Mesenteric fat pad (tissue), 1 donor: Measurements from ENCODE around the gene EVI5. TPM values are rescaled to one million over a fixed set of nuclear protein-coding genes. Genes with fewer than 3 reads are reported as not detected.
"Not testable (repeated sequence)": the region's sequence is repeated elsewhere in the genome, so short reads cannot be mapped to it uniquely, and the experiment has no call there.

Experiments
- DNase-seq: peaks from one replicate; pipeline ENCODE4 v3.0.0-alpha.2; 2020; ENCODE audit warnings: low spot score
- total RNA-seq: library from RNA; stranded (reverse); fragmentation: NEBNext Ultra II Directional; extraction: Animal tissue kit (Norgen Biotek cat#: 25700); gene quantifications from one replicate; pipeline ENCODE4 v1.2.1, GENCODE V29; 2021
- donor health status: DM: yes; HTN: yes; CAD: no.

EVI5 gene
- total RNA-seq, 1 donor from 2014 or later = 44.4 TPM

DNA sequence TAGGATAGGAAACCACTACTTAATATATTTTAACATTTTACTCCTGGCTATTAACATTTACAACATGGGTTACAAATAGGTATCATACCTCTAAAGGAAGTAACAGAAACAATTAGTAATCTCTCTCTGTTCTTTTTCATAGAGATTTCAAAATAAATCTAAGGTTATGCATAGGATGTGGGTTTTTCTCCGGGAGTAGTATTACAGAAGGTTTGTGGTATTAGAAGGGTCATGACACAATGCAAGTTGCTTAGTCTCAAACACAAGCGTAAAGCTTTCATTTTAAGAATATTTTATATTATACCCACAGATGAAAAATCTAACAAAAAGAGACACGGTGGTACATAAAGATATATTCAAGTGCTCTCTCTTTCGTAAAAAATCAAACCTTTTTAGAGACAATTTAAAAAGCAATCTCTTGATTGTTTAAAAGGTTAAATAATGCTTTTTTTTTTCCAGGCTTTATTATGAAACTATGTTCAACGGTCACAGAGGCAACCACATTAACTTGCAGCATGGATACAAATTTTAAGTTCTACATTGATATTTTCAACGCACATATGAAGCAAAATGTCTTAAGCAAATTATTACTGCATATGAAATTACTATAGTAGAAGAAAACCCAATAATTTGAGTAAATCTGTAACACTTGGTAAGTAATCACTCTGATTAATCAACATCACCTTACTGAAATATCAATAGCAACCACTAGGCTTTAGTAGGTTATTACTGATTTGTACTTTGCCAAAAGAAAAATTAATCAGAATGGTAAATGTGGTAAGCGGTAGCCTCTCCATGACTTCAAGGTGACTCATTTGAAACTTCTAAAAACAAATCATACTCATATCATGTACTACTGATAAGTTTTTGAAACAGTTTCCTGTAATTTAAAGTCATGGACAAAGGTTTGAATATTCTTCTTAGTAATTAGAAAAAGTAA lies 200.8 kb downstream of the EVI5 start:
- DNase-seq = no peak

GRCh38 chr1:92577261-92577895 lies 207.5 kb downstream of the EVI5 start:
- DNase-seq = no peak

- DNase-seq = no peak
These were observed 209.8 kb downstream of the EVI5 start for GRCh38 chr1:92575123-92575522.

DNA sequence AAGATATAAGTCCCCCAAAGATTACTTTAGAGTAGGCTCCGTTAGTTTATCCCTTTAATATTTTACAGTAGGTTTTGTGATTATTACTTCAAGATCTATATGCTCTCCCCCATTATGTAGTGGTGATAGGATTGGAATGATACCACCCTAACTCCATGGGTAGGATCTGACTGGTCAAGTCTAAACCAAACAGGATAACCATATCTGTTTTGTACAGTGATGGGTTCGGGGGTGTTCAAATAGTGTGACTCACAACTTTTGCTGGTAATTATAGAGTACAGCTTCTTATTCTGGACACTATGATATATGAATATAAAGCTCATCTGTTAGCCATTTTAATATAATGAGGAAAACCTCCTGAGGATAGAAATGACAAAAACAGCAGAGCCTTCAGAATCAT lies 212.4 kb downstream of the EVI5 start:
- no peak for DNase-seq

- DNase-seq = no peak
These were observed 213.3 kb downstream of the EVI5 start for GRCh38 chr1:92571578-92571977.

- DNase-seq = no peak
These were observed 217.6 kb downstream of the EVI5 start for GRCh38 chr1:92567211-92567868.

DNA sequence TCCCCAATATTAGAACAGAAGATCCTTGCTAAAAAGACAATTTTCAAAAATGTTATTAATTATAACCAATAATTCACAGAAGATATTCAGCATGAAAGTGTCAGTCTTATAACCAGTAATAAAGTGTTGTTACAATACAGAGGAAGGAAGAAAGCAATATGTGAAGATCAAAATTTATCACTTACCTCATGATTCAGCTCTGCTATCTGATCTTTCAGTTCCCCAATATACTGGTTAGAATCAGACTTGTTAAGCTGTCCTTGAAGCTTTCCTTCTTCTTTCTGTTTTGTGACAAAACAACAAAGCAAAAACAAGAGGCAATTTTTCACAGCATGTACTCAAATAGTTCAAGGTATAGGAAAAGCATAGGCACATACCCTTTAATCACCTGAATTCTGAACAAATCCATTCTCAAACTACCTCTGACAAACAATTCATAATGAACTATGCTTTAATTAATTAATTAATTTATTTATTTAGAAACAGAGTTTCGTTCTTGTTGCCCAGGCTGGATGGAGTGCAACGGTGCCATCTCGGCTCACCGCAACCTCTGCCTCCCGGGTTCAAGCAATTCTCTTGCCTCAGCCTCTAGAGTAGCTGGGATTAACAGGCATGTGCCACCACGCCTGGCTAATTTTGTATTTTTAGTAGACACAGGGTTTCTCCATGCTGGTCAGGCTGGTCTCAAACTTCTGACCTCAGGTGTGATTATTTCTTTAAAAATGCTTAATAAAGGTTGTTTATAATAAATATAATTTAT lies 221.3 kb downstream of the EVI5 start:
- no peak for DNase-seq

DNA sequence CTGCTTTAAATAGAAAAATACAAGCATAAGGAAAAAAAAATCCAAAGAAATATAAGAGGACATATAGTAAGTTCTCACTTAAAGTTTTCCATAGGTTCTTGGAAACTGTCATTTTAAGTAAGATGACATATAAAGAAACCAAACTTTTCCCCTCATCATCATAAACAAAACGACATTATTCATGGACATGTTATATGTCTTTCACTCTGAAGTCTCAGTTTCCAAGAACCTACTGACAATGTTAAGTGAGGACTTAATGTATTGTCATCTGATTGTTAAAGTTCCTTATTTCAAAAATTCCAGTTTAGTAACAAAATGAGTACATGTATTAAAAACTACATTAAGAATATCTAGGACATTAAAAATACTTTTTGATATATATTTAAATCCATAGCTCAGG lies 228.6 kb downstream of the EVI5 start:
- no peak for DNase-seq

DNA sequence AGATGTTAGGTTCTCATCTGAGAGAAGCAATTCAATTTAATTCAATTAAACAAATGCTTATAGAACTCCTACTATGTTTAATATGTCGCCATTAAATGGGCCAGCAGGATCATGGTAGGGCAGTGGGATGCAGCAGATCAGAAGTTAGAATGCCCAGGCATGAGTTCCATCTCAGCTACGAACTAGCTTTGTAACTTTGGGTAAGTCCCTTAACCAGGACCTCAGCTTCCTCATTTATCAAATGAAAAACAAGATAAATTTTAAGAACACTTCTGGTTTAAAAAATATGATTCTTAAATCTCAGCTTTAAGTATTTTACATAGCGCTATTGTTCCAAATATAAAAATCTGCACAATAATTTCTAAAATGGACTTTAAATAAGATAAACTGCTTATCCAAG lies 230.7 kb downstream of the EVI5 start:
- no peak for DNase-seq

DNA sequence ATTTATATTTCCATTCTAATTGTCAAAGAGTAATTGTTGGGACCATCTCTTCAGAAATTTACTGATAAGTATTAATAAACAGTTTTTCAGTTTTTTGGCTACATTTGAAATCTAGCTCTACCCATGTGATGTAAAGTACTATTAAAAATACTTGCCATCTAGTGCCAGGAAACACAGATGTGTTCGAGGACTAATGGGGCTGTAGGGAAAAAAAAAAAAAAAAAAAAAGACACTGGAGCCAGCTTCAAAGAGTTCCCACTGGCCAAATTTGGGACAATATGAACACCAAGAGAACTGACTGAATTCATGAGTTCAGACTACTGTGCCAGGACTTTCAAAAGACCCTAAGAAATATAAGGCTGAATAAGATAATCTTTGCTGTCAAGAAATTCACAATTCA lies 233.0 kb downstream of the EVI5 start:
- DNase-seq = no peak

GRCh38 chr1:92544756-92545165 lies 240.1 kb downstream of the EVI5 start:
- DNase-seq = no peak

DNA sequence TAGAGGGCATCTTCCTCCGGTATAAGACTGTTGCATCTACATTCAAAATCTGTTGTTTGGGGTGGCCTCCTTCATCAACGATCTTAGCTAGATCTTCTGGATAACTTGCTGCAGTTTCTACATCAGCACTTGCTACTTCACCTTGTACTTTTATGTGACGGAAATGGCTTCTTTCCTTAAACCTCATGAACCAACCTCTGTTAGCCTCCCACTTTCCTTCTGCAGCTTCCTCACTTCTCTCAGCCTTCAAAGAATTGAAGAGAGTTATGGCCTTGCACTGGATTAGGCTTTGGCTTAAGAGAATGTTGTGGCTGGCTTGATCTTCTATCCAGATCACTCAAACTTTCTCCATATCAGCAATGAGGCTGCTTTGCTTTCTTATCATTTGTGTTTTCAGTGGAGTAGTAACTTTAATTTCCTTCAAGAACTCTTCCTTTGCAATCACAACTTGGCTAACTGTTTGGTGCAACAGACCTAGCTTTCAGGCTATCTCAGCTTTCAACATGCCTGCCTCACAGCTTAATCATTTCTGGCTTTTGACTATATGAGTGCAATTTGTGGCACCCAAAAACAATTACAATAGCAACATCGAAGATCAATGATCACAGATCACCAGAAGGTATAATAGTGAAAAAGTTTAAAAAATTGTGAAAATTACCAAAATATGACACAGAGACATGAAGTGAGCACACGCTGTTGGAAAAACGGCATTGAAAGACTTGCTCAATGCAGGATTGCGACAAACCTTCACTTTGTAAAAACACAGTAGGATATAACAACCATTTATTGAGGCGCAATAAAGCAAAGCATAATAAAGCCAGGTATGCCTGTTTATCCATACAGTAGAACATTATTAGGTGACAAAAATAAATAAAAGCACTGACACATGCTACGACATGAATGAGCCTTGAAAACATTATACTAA lies 241.5 kb downstream of the EVI5 start:
- DNase-seq = no peak

- DNase-seq = no peak
These were observed 246.4 kb downstream of the EVI5 start for GRCh38 chr1:92538413-92539061.

DNA sequence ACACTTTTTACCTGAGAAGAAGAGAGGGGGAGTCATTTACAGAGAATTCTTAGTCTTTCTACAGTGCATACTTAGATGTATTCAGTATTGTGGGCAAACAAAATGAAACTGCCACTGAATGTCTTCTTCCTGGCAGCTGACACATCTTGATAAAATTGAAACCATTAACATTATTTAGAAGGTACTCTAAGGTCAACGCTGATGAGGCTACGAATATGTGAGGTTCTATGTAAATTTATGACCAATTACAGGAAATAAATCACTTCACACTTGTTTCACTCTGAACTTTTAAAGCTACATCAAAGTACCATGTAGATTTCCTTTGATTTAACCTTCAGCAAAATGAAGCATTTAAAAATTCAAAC lies 246.9 kb downstream of the EVI5 start:
- DNase-seq = no peak

GRCh38 chr1:92536980-92537884 lies 247.7 kb downstream of the EVI5 start:
- no peak for DNase-seq

GRCh38 chr1:92536211-92536979 lies 248.5 kb downstream of the EVI5 start:
- DNase-seq = no peak

- DNase-seq = not testable (repeated sequence)
These were observed 252.5 kb downstream of the EVI5 start for GRCh38 chr1:92532371-92532770.

DNA sequence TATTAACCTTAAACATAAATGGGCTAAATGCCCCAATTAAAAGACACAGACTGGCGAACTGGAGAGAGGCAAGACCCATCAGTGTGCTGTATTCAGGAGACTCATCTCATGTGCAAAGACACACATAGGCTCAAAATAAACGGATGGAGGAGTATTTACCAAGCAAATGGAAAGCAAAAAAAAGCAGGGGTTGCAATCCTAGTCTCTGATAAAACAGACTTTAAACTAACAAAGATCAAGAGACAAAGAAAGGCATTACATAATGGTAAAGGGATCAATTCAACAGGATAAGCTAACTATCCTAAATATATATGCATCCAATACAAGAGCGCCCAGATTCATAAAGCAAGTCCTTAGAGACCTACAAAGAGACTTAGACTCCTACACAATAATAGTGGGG lies 253.0 kb downstream of the EVI5 start:
- DNase-seq = not testable (repeated sequence)
